Measurements from ENCODE around the gene TMEM108.

TMEM108 gene

DNA sequence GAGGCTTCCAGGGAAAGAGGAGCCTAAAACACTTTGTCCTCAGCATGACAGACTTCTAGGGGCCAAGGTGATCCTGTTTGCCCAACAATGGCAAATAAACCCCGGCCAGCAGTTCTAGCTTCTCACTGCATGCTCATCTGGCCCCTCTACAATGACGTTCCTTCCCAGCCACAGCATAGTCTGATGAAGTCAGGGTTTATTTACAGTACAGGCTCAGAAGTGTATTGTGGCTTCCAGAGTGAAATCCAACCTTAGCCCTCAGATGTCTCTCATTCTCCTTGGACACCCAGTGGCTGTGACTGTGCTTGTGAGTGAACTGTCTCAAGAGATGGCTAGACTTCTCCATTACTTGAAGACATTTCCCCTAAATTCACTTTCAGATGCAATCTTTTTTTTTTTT, 402.5 kb downstream of the TMEM108 start:
- no peak for DNase-seq

DNA sequence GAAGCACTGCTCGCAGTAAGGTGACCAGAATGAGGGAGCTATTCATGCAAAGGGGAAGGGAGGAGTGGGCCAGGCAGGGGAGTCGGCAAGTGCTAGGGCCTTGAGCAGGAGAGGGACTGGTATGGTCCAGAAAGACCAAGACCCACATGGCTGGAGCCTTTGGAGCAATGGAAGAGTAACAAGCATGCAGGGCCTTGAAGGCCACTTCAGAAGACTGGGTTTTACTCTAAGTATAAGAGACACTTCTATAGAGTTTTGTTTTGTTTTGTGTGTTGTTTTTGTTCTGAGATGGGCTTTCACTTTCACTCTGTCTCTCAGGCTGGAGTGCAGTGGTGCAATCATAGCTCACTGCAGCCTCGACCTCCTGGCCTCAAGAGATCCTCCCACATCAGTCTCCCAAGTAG, 403.7 kb downstream of the TMEM108 start:
- no peak for DNase-seq

DNA sequence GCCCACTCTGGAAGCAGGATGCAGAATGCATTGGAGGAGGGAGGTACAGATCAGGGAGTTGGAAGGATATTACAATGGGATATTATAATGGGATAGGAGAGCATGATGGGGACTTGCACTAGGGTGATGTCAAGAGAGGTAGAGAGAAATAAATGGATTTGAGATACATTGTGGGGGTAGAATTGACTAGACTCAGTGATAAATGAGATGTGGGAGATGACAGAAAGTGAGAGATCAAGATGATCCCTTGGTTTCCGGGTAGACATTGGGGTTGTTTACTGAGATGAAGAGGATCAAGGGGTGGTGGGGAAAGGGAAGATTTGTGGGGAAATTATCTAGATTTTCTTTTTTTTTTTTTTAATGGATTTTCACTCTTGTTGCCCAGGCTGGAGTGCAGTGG, 404.3 kb downstream of the TMEM108 start:
- no peak for DNase-seq

DNA sequence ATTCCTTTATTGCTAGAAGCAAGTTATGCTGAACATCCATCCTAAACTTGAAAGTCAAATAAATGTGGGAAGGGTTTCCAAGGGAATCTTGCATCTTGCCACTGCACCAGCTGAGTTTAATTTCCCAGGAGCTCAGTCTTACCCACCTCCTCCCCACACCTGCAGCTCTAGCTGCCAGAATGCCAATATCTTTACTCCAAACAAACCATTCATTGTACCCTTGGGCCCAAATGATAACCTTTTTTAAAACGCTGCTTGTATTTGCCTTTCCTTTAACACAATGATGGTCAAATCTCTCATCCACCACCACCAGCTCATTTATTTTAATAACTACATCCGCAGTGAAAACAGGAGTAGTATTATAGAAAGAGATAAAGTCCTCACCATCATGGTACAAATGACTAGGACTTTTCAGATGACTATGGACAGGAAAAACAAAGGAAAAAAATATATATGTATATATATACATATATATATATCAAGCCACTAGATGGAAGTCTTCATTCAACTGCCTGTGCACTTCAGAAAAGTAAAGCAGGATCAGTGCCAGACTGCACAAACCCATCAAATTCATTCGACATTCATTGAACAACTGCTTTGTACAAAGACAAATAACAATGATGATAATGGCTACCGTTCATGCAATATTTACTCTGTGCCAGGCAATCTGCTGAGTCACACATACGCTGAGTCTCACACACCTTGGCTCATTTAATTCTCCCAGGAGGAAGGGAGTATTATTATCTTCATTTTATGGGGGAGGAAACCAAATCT, 405.6 kb downstream of the TMEM108 start:
- DNase-seq: peak; percentile 56

DNA sequence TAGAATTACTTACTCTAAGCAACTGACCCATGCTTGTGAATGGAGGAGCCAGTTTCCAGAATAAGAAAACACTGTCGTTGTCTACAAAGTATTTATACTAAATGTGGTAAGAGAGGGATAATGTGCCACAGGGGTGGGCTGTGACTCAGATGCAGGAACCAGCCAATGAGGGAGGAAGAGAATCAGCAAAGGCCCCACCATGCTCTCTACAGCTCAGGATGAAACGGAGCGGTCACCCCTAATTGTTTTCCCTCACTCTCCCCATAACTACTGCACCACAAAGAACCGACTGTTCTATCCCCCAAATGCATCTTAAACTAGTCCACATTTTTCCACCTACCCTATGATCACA, 406.2 kb downstream of the TMEM108 start:
- no peak for DNase-seq

DNA sequence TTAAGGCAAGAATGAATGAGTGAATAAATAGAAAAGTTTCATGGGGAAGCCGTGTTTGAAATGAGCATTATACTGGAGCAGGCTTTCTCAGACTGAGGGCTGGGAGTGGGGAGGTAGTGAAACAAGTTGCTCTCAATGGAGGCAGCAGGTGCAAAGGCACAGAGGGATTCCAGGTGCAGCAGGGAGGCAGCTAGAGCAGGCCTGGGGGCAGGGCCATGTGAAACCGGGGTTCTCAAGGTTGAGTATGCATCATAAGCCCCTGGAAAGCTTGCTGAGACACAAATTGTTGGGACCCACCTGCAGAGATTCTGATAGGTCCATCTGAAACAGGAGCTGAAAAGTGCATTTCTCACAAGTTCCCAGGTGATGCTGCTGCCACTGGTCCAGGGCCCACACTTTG, 406.9 kb downstream of the TMEM108 start:
- DNase-seq: no peak

Data from NCI-H1694 treated with DMSO at 0.1 percent for 48 hours (cell line).